H9 (cell line): ENCODE results near the gene ECSCR. TPM values are rescaled to one million over a fixed set of nuclear protein-coding genes. Genes with fewer than 3 reads are reported as not detected.

Source experiments
- DNase-seq: peaks from one replicate; pipeline ENCODE4 v3.0.0-alpha.2; 2017
- H2AFZ ChIP-seq: one replicate; pipeline ENCODE4 v1.6.1; 2013; ENCODE audit warnings: mild to moderate bottlenecking, low read length, control low read depth, moderate library complexity
- H2AK5ac ChIP-seq: 2 replicates; pipeline ENCODE4 v1.6.1; 2013; ENCODE audit warnings: low read length, control low read depth, mixed read lengths; ENCODE audit not compliant: insufficient read length
- H2BK120ac ChIP-seq: one replicate; pipeline ENCODE4 v1.6.1; 2013; ENCODE audit warnings: low read depth, mild to moderate bottlenecking, low read length, control low read depth, inconsistent platforms; ENCODE audit not compliant: poor library complexity, severe bottlenecking
- H2BK12ac ChIP-seq: 2 replicates; pipeline ENCODE4 v1.6.1; 2013; ENCODE audit warnings: low read length, control low read depth, mixed read lengths, low read depth; ENCODE audit not compliant: insufficient read length
- H2BK15ac ChIP-seq: 2 replicates; pipeline ENCODE4 v1.6.1; 2013; ENCODE audit warnings: low read depth, low read length, control low read depth
- H2BK20ac ChIP-seq: one replicate; pipeline ENCODE4 v1.6.1; 2013; ENCODE audit warnings: low read depth, mild to moderate bottlenecking, low read length, control low read depth, inconsistent platforms; ENCODE audit not compliant: poor library complexity, severe bottlenecking
- H2BK5ac ChIP-seq: 2 replicates; pipeline ENCODE4 v1.6.1; 2013; ENCODE audit warnings: low read length, control low read depth, mixed read lengths; ENCODE audit not compliant: insufficient read length
- H3K14ac ChIP-seq: 2 replicates; pipeline ENCODE4 v1.6.1; 2013; ENCODE audit warnings: low read length, control low read depth; ENCODE audit not compliant: insufficient read depth
- H3K18ac ChIP-seq: 2 replicates; pipeline ENCODE4 v1.6.1; 2013; ENCODE audit warnings: low read depth, mild to moderate bottlenecking, mixed read lengths, low read length, control low read depth; ENCODE audit not compliant: insufficient read length
- H3K23ac ChIP-seq: 2 replicates; pipeline ENCODE4 v1.6.1; 2013; ENCODE audit warnings: low read length, control low read depth, mixed read lengths, low read depth; ENCODE audit not compliant: insufficient read length
- H3K23me2 ChIP-seq: 2 replicates; pipeline ENCODE4 v1.6.1; 2013; ENCODE audit warnings: low read depth, mild to moderate bottlenecking, mixed read lengths, low read length, control low read depth; ENCODE audit not compliant: insufficient read length, poor library complexity, severe bottlenecking
- H3K27ac ChIP-seq: 2 replicates; pipeline ENCODE4 v1.5.1; 2013; ENCODE audit warnings: low read length, control low read depth, mixed read lengths, low read depth; ENCODE audit not compliant: insufficient read length
- H3K27me3 ChIP-seq: 2 replicates; pipeline ENCODE4 v1.6.1; 2013; ENCODE audit warnings: low read length, control low read depth, inconsistent platforms; ENCODE audit not compliant: insufficient read depth
- H3K4ac ChIP-seq: 2 replicates; pipeline ENCODE4 v1.6.1; 2013; ENCODE audit warnings: low read depth, mild to moderate bottlenecking, control low read depth, inconsistent platforms, low read length, moderate library complexity
- H3K4me1 ChIP-seq: 2 replicates; pipeline ENCODE4 v1.6.1; 2013; ENCODE audit warnings: low read length, control low read depth, inconsistent platforms; ENCODE audit not compliant: insufficient read depth
- H3K4me2 ChIP-seq: 2 replicates; pipeline ENCODE4 v1.6.1; 2013; ENCODE audit warnings: low read length, control low read depth, mixed read lengths; ENCODE audit not compliant: insufficient read length, insufficient read depth
- H3K56ac ChIP-seq: 2 replicates; pipeline ENCODE4 v1.6.1; 2013; ENCODE audit warnings: low read depth, mild to moderate bottlenecking, mixed read lengths, low read length, control low read depth; ENCODE audit not compliant: insufficient read length
- H3K79me1 ChIP-seq: 2 replicates; pipeline ENCODE4 v1.6.1; 2013; ENCODE audit warnings: low read depth, mild to moderate bottlenecking, moderate library complexity, low read length, control low read depth, inconsistent platforms; ENCODE audit not compliant: insufficient read depth, poor library complexity, severe bottlenecking
- H3K79me2 ChIP-seq: 2 replicates; pipeline ENCODE4 v1.6.1; 2013; ENCODE audit warnings: low read length, control low read depth, inconsistent platforms; ENCODE audit not compliant: insufficient read depth
- H3K9ac ChIP-seq: 2 replicates; pipeline ENCODE4 v1.6.1; 2013; ENCODE audit warnings: low read length, control low read depth, mixed read lengths; ENCODE audit not compliant: insufficient read length; ENCODE audit errors: extremely low read depth
- H3K9me3 ChIP-seq: one replicate; pipeline ENCODE4 v1.6.1; 2013; ENCODE audit warnings: low read depth, low read length, inconsistent platforms; ENCODE audit not compliant: control insufficient read depth
- H3T11ph ChIP-seq: one replicate; pipeline ENCODE4 v1.6.1; 2013; ENCODE audit warnings: mild to moderate bottlenecking, low read length, control low read depth, inconsistent platforms
- H4K20me1 ChIP-seq: one replicate; pipeline ENCODE4 v1.6.1; 2013; ENCODE audit not compliant: control insufficient read depth, insufficient read length, insufficient read depth
- H4K5ac ChIP-seq: 2 replicates; pipeline ENCODE4 v1.6.1; 2013; ENCODE audit warnings: low read depth, mild to moderate bottlenecking, mixed read lengths, low read length, control low read depth; ENCODE audit not compliant: insufficient read length
- H4K8ac ChIP-seq: replicated peaks from 2 replicates; pipeline ENCODE4 v1.6.1; 2013; ENCODE audit warnings: low read length, control low read depth, mixed read lengths, low read depth; ENCODE audit not compliant: insufficient read length
- H4K91ac ChIP-seq: 2 replicates; pipeline ENCODE4 v1.6.1; 2013; ENCODE audit warnings: low read depth, mild to moderate bottlenecking, moderate library complexity, mixed read lengths, low read length, control low read depth; ENCODE audit not compliant: insufficient read length
- H3K27ac Mint-ChIP-seq, 3 experiments: 2 replicates in 2 of 3; 3 replicates in 1 of 3; pipeline ENCODE4 v1.8.0; 2020 to 2021; ENCODE audit warnings: mixed read lengths in 3 of 3, mild to moderate bottlenecking in 1 of 3, moderate library complexity in 1 of 3
- H3K27me3 Mint-ChIP-seq: 2 replicates; pipeline ENCODE4 v1.8.0; 2021; ENCODE audit warnings: low read depth, mild to moderate bottlenecking, moderate library complexity, mixed read lengths
- H3K36me3 Mint-ChIP-seq, 3 experiments: 2 replicates in 2 of 3; 3 replicates in 1 of 3; pipeline ENCODE4 v1.8.0; 2020 to 2021; ENCODE audit warnings: low read depth in 3 of 3, mixed read lengths in 3 of 3; ENCODE audit not compliant: insufficient read depth in 1 of 3
- H3K4me1 Mint-ChIP-seq, 2 experiments: 2 replicates each; pipeline ENCODE4 v1.8.0; 2020; ENCODE audit warnings: mixed read lengths in 2 of 2
- H3K4me3 Mint-ChIP-seq, 2 experiments: 2 replicates in 1 of 2; 3 replicates in 1 of 2; pipeline ENCODE4 v1.8.0; 2020 to 2021; ENCODE audit warnings: mild to moderate bottlenecking in 2 of 2, mixed read lengths in 2 of 2, moderate library complexity in 1 of 2
- H3K9me3 Mint-ChIP-seq, 2 experiments: 2 replicates in 1 of 2; 3 replicates in 1 of 2; pipeline ENCODE4 v1.8.0; 2020; ENCODE audit warnings: mild to moderate bottlenecking in 2 of 2, mixed read lengths in 2 of 2, moderate library complexity in 1 of 2
- WGBS: extraction: QIAGEN DNeasy Blood & Tissue Kit; methylation state at CpG from one replicate; pipeline ENCODE4 v1.1.7; 2013; ENCODE audit warnings: missing lambda C conversion rate, low lambda C conversion rate, mixed read lengths; ENCODE audit not compliant: insufficient read length; ENCODE audit errors: extremely low coverage; 5-methylcytosine and 5-hydroxymethylcytosine counted together
- total RNA-seq: library from RNA; stranded (reverse); gene quantifications from 2 replicates; pipeline ENCODE4 v1.2.1, GENCODE V29; 2021
- TF ChIP-seq, protein P1 (sequence below): fragments of 200-600 bp; sonication (generic); conservative IDR thresholded peaks from 3 replicates; pipeline ENCODE4 v1.8.0; 2021; ENCODE audit warnings: antibody characterized with exemption, mild to moderate bottlenecking

ECSCR gene
- total RNA-seq, 1 experiment from 2014 or later: 1.6 TPM

DNA sequence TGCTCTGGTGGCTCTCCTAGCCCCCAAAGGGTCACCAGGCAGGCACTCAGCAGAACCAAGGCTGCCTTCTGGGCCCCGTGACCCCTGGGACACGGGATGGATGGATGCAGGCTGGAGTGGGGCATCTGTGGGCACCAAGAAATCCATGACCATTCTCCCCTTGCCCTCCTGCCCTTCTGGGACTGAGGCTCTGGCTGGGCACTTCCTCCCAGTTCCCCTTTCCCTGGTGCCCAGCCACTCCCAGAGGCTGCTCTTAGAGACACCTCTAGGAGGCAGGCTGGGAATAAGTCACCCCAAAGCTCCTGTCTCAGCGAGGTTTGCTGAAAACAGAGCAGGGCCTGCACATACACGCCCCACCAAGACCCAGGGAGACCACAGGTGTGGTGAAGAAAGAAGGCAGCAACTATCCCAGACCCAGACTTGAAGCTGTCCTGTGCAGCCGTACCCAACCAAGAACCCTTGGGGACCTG is 19.1 kb upstream of the ECSCR start:
- Histone ChIP-seq H3K4me2 (no peak overlapping the region), H3K4me1 (no peaks in the 10 kb centered on the region; the same call in 1 of the 2 replicates), H3K9ac (no peak overlapping the region), H4K5ac (no peak overlapping the region), H2BK20ac (no peak overlapping the region), H3T11ph (no peak overlapping the region), H4K91ac (no peak overlapping the region), H3K56ac (no peak overlapping the region), H3K9me3 (no peaks in the 10 kb centered on the region), H2AFZ (no peak overlapping the region), H3K23ac (no peak overlapping the region), H3K14ac (no peak overlapping the region), H3K18ac (no peak overlapping the region), H3K79me2 (no peaks in the 10 kb centered on the region), H4K20me1 (no peaks in the 10 kb centered on the region), H2BK5ac (no peak overlapping the region), H2AK5ac (no peak overlapping the region), H3K4ac (no peak overlapping the region), H2BK120ac (no peak overlapping the region), H2BK12ac (no peak overlapping the region), H4K8ac (no peak overlapping the region), H2BK15ac (no peak overlapping the region), H3K27me3 (no peaks in the 10 kb centered on the region), H3K27ac (no peak overlapping the region), H3K79me1 (no peaks in the 10 kb centered on the region), H3K23me2 (no peaks in the 10 kb centered on the region)
- Mint-ChIP-seq H3K4me1 (peaks cover 12 to 33% of the 10 kb centered on the region in 2 experiments), H3K27ac (peak overlapping the region in 1 of 3 experiments; percentile 70; a peak in 2 of 7 replicates), H3K27me3 (no peaks in the 10 kb centered on the region), H3K4me3 (no peak overlapping the region), H3K36me3 (no peaks in the 10 kb centered on the region), H3K9me3 (no peaks in the 10 kb centered on the region)
- no peak for DNase-seq
- TF ChIP-seq, protein P1, sequence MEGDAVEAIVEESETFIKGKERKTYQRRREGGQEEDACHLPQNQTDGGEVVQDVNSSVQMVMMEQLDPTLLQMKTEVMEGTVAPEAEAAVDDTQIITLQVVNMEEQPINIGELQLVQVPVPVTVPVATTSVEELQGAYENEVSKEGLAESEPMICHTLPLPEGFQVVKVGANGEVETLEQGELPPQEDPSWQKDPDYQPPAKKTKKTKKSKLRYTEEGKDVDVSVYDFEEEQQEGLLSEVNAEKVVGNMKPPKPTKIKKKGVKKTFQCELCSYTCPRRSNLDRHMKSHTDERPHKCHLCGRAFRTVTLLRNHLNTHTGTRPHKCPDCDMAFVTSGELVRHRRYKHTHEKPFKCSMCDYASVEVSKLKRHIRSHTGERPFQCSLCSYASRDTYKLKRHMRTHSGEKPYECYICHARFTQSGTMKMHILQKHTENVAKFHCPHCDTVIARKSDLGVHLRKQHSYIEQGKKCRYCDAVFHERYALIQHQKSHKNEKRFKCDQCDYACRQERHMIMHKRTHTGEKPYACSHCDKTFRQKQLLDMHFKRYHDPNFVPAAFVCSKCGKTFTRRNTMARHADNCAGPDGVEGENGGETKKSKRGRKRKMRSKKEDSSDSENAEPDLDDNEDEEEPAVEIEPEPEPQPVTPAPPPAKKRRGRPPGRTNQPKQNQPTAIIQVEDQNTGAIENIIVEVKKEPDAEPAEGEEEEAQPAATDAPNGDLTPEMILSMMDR: peak; percentile 28; the same call in 2 of the 3 replicates
- WGBS: no CpG with 5 or more reads among the region's 5 CpGs
